HepG2 (cell line): ENCODE results near the gene ISCU. TPM values are rescaled to one million over a fixed set of nuclear protein-coding genes. Genes with fewer than 3 reads are reported as not detected.

ENCODE experiments used
- FOSL2 ChIP-seq: sonication (generic); formaldehyde crosslinking; IDR thresholded peaks from 2 replicates; pipeline ENCODE4 v1.4.0; 2020; ENCODE audit warnings: missing genetic modification reagents
- FOXA3 ChIP-seq: IDR thresholded peaks from 2 replicates; pipeline ENCODE4 v1.6.1; 2016; ENCODE audit warnings: missing genetic modification reagents, missing compliant biosample characterization
- GLI4 ChIP-seq: sonication (generic); formaldehyde crosslinking; IDR thresholded peaks from 2 replicates; pipeline ENCODE4 v1.5.1; 2020; ENCODE audit warnings: missing genetic modification reagents, mild to moderate bottlenecking, moderate library complexity, borderline replicate concordance
- MXD4 ChIP-seq: IDR thresholded peaks from 2 replicates; pipeline ENCODE4 v1.6.1; 2016; ENCODE audit warnings: mild to moderate bottlenecking, missing biosample characterization, missing genetic modification reagents
- MZF1 ChIP-seq: sonication (generic); formaldehyde crosslinking; IDR thresholded peaks from 2 replicates; pipeline ENCODE4 v1.8.1; 2023; ENCODE audit warnings: mild to moderate bottlenecking, missing genetic modification reagents, borderline replicate concordance
- PATZ1 ChIP-seq: sonication (generic); formaldehyde crosslinking; IDR thresholded peaks from 2 replicates; pipeline ENCODE4 v1.4.0; 2020; ENCODE audit warnings: missing genetic modification reagents
- PRPF4 ChIP-seq: fragments of 200-400 bp; formaldehyde crosslinking; IDR thresholded peaks from 2 replicates; pipeline ENCODE4 v1.6.1; 2016; ENCODE audit warnings: low read length, low read depth; ENCODE audit not compliant: poor library complexity, severe bottlenecking
- SNAPC4 ChIP-seq: sonication (generic); formaldehyde crosslinking; IDR thresholded peaks from 2 replicates; pipeline ENCODE4 v1.4.0; 2020; ENCODE audit warnings: mild to moderate bottlenecking, missing genetic modification reagents
- TBP ChIP-seq: sonication (generic); formaldehyde crosslinking; IDR thresholded peaks from 2 replicates; pipeline ENCODE4 v1.5.0; 2020; ENCODE audit warnings: missing genetic modification reagents
- U2AF2 ChIP-seq: fragments of 200-400 bp; formaldehyde crosslinking; IDR thresholded peaks from 2 replicates; pipeline ENCODE4 v1.6.1; 2017; ENCODE audit warnings: low read depth, mild to moderate bottlenecking, low read length
- YEATS4 ChIP-seq: sonication (generic); formaldehyde crosslinking; IDR thresholded peaks from 2 replicates; pipeline ENCODE4 v1.4.0; 2020; ENCODE audit warnings: missing genetic modification reagents, borderline replicate concordance
- ZBTB1 ChIP-seq: sonication (generic); formaldehyde crosslinking; IDR thresholded peaks from 2 replicates; pipeline ENCODE4 v1.4.0; 2020; ENCODE audit warnings: missing genetic modification reagents, borderline replicate concordance
- ZMYM3 ChIP-seq: sonication (generic); formaldehyde crosslinking; IDR thresholded peaks from 2 replicates; pipeline ENCODE4 v1.5.1; 2020; ENCODE audit warnings: mild to moderate bottlenecking, missing genetic modification reagents
- ZNF124 ChIP-seq: sonication (generic); formaldehyde crosslinking; IDR thresholded peaks from 2 replicates; pipeline ENCODE4 v1.4.0; 2020; ENCODE audit warnings: missing genetic modification reagents
- ZNF224 ChIP-seq: sonication (generic); formaldehyde crosslinking; IDR thresholded peaks from 2 replicates; pipeline ENCODE4 v1.5.0; 2020; ENCODE audit warnings: mild to moderate bottlenecking, missing genetic modification reagents
- ZNF234 ChIP-seq: sonication (generic); formaldehyde crosslinking; conservative IDR thresholded peaks from 2 replicates; pipeline ENCODE4 v1.5.1; 2020; ENCODE audit warnings: mild to moderate bottlenecking, missing genetic modification reagents
- ZNF331 ChIP-seq: sonication (generic); formaldehyde crosslinking; IDR thresholded peaks from 2 replicates; pipeline ENCODE4 v1.4.0; 2020; ENCODE audit warnings: missing genetic modification reagents
- ZNF710 ChIP-seq: sonication (generic); formaldehyde crosslinking; IDR thresholded peaks from 2 replicates; pipeline ENCODE4 v1.5.0; 2020; ENCODE audit warnings: mild to moderate bottlenecking, missing genetic modification reagents, borderline replicate concordance
- ZNF720 ChIP-seq: sonication (generic); formaldehyde crosslinking; IDR thresholded peaks from 2 replicates; pipeline ENCODE4 v1.4.0; 2020; ENCODE audit warnings: missing genetic modification reagents
- ZNF766 ChIP-seq: sonication (generic); formaldehyde crosslinking; IDR thresholded peaks from 2 replicates; pipeline ENCODE4 v1.5.0; 2020; ENCODE audit warnings: missing genetic modification reagents, borderline replicate concordance
- ZNF777 ChIP-seq: sonication (generic); formaldehyde crosslinking; IDR thresholded peaks from 2 replicates; pipeline ENCODE4 v1.4.0; 2020; ENCODE audit warnings: missing genetic modification reagents
- ZNF879 ChIP-seq: sonication (generic); formaldehyde crosslinking; IDR thresholded peaks from 2 replicates; pipeline ENCODE4 v1.8.1; 2023; ENCODE audit warnings: missing genetic modification reagents
- polyA plus RNA-seq, 8 experiments: library from polyadenylated mRNA; depleted of rRNA in 3 of 8; stranded (reverse) in 7 of 8; unstranded in 1 of 8; fragments of >200 nt; fragmentation: Illumina TruSeq in 4 of 8; extraction: Trizol in 4 of 8; gene quantifications; 2 replicates each; pipeline versions ENCODE4 v1.2.1 to v1.2.3, GENCODE V29; 2011 to 2016; ENCODE audit warnings: low read depth in 4 of 8, missing spikeins in 1 of 8, mixed read lengths in 1 of 8; ENCODE audit not compliant: insufficient read depth in 1 of 8
- total RNA-seq, 5 experiments: library from RNA; depleted of rRNA; stranded (reverse); fragments of >200 nt; fragmentation: Illumina TruSeq; extraction: Trizol; gene quantifications; 2 replicates each; pipeline ENCODE4 v1.2.3, GENCODE V29; 2016; ENCODE audit warnings: low read depth in 1 of 5

ISCU gene
- total and polyA plus RNA-seq, 2 of the 13 experiments (the other 11 are each of a cell fraction or from before 2014, with no cell fraction given): 94.4 to 107 TPM

DNA sequence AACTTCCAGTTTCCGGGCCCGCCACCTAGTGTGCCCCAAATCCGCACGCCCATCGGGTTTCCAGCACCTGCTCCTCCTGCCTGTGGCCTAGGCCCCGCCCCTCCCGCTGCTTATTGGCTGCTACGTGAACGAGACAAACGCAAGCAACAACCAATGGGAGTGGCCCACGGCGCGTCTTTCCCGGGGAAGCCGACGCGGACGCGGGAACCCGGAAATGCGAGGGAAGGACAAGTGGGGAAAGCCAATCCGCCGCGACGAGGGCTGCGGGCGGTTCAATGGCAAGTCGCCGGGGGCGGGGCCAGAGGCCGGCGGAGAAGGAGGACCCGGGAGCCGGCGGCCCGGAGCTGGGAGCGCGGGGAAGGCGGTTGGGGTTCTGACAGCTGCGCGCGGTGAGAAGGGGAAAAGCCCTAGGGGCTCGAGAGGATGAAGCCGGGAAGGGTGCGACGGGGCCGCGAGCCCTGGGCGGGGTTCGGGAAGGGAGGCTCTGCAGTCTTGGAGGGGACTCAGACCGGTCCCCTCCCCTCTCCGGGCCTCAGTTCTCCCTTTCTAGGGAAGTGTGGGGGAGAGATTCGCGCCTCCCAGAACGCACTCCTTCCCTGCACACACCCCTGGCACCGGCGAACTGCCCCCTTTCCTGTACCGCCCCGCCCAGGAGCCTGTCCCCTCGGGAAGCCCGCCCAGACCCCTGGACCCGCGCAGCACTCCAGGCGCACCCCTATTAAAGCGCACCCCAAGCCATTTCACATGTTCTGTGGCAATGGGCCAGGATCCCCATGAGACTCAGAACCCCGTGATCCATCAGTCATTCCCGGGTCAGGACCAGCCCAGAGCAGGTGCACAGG lies 47.2 kb upstream of the ISCU start, which contains the start of gene FICD (continued):
- TF ChIP-seq ZNF777: 0 out of 2 replicates have a peak, but pooled peaks have one; percentile 50
- no peak for TF ChIP-seq U2AF2
- no peak for TF ChIP-seq SNAPC4 (CRISPR knock-in tag)
- no peak for TF ChIP-seq PATZ1 (CRISPR knock-in tag)
- TF ChIP-seq ZNF710 (CRISPR knock-in tag): peak; percentile 55; the same call in 1 of the 2 replicates
- no peak for TF ChIP-seq TBP (CRISPR knock-in tag)
- peak; percentile 47; the same call in 1 of the 2 replicates for TF ChIP-seq GLI4 (CRISPR knock-in tag)
- no peak for TF ChIP-seq ZNF224 (CRISPR knock-in tag)
- TF ChIP-seq FOXA3: peak; percentile 39; the same call in 1 of the 2 replicates
- no peak for TF ChIP-seq PRPF4
- TF ChIP-seq ZNF766 (CRISPR knock-in tag): 0 out of 2 replicates have a peak, but pooled peaks have one; percentile 29
- no peak for TF ChIP-seq ZNF331 (CRISPR knock-in tag)
- no peak for TF ChIP-seq ZNF234 (CRISPR knock-in tag)
- TF ChIP-seq ZNF124 (CRISPR knock-in tag): no peak
- TF ChIP-seq ZNF879 (CRISPR knock-in tag): no peak
- no peak for TF ChIP-seq ZNF720
- peak; percentile 55; the same call in 1 of the 2 replicates for TF ChIP-seq MXD4 (CRISPR knock-in tag)
- no peak for TF ChIP-seq MZF1
- no peak for TF ChIP-seq FOSL2 (CRISPR knock-in tag)
- TF ChIP-seq YEATS4 (CRISPR knock-in tag): peak; percentile 60; the same call in 1 of the 2 replicates
- no peak for TF ChIP-seq ZMYM3 (CRISPR knock-in tag)
- TF ChIP-seq ZBTB1 (CRISPR knock-in tag): no peak
